HG02943 (cell line): ENCODE results near the gene FGF22.
"Not testable (repeated sequence)": the region's sequence is repeated elsewhere in the genome, so short reads cannot be mapped to it uniquely, and the experiment has no call there.

Experiments used
- ATAC-seq: cut with Tn5 transposase; IDR thresholded peaks from one replicate; pipeline ENCODE4 v1.9.1; 2021; ENCODE audit warnings: mild to moderate bottlenecking, low read depth, moderate library complexity; ENCODE audit not compliant: unreplicated experiment

The FGF22 gene

DNA sequence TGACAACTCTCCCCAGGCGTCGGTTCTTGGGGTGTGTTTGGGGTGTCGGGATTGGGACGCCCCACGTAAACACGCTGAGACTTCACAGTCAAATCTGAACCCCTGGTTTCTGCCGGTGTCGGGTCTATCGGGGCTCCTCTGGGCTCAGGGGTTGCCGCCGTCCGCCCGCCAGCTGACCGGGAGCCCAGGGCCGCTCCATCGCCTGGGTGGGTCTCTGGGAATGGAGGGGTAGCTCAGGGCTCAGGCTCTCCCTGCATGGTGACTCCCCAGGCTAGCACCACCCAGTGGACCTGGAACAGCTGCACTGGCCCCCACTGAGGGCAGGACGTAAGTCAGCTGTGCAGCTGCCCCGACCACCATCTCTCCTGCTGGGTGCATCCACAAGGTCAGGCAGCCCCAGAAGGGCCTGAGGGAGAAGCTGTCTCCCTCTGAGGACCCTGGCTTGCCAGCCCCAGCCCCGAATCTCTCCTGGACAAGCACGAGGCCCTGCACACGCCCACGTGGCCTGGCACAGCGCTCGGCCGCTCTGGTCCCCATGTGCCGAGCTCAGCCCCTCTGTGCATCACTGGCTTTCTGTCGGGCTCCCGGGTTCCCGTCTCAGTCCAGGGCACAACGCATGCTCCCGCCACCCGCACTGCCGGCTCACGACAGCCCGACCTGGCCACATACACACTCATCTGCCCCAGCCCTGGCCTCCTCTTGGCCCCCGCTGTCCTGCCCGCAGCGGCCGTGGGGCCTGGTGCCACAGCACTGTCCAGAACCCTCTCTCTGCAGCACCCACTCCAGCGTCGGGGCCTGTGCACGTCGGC lies 17.3 kb downstream of the FGF22 start:
- no peak for ATAC-seq

DNA sequence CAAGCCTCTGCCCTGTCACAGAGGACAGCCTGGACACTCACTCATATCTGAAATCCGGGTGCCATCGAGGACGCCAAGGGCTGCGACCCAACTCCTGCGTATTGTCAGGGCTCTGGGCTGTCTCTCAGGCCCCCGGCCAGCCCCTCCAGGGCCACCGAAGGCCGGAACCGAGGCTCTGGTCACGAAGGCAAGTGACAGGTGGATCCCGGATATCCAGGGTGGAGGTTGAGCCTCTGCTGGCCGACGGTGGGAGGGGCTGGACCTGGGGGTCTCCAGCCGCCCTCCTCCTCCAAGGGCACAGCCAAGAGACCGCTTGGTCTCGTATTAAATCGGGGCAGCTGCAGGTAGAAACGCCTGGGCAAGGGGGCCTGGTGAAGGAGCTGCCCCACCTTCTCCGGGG lies 17.9 kb downstream of the FGF22 start:
- ATAC-seq = no peak

DNA sequence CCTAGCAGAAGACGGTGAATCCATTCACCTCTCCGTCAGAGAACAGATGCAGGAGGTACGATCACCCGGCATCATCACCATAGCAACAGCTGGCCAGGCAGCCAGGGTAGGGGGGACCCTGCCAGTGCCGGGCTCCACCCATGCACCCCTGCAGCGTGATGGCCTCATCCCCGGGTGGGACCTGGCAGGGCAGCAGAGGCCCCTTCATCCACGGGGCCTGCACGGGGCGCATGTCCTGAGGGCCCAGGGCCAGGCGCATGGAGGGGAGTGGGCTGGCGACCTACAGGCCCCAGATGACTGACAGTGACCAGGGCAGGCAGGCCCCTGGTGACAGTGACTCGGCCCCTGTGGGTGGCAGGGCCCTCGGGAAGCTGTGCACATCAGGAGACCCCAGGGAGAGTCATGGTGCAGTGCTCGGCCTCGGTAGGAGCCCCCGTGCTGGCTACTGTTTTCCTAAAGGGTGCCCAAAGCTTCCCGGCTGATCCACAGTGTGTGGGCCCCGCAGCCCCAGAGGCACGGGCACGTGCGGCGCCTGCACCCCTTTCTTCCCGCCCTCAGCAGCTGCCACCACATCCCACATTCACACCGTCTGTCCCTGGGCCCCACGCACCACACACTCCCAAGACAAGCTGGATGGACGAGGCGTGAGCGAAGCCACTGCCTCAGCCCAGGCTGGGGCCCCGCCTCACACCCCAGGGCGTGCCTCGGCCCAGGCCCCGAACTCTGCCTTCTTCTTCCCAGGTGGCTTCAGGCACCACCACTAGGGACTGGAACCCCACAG lies 18.6 kb downstream of the FGF22 start:
- ATAC-seq = no peak

DNA sequence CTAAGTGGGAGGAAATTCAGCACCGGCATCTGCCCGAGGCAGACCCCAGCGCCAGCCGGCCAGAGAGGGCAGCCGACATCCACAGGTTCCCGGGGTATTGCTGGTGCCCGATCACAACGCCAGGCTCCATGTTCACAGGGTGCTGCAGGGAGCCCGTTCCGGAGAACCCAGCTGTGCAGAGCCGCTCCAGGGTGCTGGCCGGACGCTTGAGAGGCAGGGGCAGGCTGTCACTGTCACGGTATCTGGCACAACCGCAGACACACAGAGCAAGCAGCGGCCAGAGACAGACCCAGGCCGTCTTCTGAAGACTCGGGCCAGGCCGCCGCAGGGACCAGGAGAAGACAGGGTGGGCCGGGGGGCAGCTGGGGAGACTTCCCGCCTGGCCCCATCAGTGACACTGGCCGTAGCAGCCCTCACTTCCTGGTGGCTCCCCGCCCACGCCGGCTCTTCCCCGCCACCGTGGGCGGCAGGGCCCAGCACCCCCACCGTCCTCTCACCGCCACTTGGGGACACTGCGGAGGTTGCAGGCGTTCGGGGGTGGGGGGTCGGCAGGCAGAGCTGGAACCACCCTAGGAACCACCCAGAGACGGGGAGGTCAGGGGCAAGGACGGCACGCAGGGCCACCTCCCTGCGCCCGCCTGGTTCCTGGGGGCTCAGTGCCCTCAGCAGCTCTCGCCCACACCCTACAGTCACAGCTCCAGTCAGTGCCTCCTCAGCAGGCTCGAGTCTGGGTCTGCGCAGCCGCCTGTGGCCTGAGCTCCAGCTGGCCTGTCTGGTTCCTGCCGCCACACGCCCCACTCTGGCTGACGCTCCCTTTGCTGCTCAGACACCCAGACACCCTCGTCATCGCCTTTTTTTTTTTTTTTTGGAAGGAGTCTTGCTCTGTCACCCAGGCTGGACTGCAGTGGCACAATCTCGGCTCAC lies 19.5 kb downstream of the FGF22 start:
- no peak for ATAC-seq

DNA sequence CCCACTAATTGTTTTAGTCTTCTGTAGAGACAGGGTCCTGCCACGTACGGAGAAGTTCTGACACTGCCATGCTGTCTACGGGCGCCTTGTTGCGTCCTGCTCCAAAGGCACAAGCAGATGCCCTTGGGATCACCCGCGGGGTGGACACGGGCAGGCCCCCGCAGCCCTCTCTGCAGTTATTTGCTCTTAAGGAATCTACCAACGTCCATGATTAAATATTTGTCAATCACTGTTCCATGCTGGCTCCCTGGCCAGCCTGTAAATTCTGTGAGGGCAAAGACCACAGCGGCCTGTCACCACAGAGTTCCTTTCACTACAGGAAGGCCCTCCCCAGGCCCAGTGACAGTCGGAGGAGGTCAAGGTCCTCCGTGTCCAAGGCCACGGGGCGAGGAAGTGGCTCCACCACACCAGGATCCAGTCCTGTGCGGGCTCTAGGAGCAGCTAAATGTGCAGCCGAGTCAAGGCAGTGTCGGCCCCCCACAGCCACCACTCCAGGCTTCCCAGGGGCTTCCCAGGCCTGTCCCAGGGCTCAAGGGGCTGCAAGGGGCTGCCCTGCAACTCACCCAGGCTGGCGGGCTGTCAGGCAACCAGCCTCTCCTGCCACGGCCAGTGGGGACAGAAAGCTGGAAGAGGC lies 21.2 kb downstream of the FGF22 start:
- ATAC-seq = no peak

DNA sequence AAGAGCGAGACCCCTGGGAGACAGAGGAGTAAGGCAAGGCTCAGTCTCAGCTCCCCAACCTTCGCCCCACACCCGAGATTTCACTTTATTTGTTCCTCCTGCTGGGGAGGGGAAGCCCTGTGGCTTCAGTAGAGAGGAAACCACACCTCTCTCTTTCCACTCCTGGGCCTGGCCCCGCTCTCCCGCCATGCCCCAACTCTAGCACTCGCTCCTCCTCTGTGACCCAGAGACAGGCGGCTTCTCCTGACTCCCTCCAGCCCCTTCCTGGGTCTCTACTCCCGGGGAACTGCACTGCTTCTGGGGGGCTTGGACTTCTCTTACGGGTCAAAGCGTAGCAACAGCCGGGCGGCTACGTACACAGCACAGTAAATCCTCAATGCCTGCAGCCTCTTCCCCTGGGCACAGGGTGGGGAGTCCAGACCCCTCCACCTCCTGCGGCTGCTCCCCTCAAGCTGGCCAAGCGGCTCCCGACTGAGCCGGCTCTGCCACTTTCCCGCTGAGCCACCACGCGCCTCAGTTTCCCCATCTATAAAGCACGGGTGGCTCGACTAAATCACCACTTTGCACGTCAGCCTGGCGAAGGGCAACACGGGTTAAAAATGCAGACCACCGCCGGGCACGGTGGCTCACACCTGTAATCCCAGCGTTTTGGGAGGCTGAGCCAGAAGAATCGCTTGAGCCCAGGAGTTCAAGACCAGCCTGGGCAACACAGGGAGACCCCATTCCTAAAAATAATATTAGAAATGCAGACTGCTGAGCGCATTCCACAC lies 21.9 kb downstream of the FGF22 start:
- no peak for ATAC-seq

DNA sequence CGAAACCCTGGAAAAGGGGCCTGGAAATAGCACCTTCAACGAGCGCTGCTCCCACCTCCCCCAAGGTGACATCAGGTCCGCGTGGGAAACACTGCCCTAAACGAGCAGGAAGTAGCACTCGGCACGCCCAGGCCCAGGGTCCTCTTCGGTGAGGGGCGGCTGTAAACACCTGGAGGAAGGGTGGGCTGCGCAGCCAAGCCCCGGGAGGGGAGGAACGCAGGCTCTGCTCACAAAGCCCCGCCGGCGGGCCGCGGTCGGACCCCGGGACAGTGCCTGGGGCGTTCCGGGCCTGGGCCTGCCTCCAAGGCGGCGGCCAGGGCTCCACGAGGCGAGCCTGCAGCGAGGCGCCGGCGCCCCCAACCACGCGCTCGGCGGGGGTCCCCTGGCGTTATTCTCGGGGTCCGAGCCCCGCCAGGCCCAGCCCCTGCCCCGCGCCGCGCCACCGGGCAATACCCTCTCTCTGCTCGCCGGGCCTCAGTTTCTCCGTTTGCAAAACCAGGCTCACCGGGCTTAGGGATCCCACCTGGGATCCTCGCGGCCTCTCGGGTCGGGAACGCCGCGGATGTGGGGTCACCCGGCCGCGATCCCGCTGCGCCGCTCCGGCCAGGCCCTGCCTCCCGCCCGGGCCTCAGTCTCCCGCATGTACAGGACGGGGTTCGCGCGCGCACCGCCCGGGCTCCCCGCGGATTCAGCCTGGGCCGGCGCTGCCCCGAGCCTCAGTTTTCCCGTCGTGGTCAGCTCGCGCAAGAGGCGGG lies 22.7 kb downstream of the FGF22 start:
- peak; percentile 4 for ATAC-seq

DNA sequence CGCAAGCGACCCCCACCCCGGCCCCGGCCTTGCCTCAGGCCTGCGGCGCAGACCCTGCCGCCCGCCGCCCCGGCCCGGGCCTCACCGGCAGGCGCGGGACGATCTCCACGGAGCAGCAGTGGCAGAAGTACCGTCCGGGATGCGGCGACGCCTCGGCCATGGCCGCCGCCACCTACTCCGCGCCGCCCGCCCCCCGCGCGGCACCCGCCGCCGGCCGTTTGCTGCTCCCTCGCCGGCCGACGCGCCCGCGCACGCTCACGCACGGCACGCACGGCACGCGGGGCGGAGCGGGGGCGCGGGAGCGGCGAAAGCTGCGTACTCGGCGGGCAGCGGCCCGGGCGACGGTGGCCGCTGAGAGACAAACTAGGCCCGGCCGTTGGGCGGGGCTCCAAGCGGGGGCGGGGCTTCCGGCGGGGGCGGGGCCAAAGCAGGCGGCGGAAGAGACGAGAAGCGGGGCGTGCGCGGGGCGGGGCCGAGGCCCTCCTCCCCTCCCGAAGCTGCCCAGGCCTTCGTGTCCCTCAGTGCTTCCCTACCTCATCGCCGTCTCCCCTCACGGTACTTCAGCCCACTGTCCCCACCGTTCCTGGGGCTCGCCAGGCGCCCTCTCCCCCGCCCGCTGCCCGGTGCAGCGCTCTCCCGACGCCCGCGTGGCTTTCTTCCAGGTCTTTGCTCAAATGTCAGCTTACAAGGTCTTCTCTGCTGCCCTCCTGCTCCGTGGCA lies 23.4 kb downstream of the FGF22 start, which contains the start of gene RNF126:
TSS of gene RNF126 (minus strand) at position 253 of the 720 bp plus-strand sequence. CDS start at position 160, 93 bp downstream.
- ATAC-seq = peak; percentile 52

DNA sequence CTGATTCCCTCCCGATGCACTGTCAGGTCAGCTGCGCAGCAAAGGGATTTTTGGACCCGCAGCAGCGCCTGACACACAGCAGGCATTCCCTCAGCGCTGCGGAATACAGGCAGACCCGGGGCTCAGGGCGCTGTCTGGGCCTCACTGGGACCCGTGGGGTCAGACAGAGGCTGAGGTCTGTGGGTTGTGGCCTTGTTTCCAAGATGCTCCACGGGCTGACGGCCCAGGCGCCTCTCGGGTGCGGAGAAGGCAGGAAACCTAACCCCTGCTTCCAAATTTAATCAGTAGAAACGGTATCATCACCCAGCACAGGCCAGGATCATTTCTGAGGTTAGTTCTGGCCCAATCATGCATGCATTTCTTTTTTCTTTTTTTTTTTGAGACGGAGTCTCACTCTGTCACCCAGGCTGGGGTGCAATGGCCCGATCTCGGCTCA lies 24.0 kb downstream of the FGF22 start:
- no peak for ATAC-seq

DNA sequence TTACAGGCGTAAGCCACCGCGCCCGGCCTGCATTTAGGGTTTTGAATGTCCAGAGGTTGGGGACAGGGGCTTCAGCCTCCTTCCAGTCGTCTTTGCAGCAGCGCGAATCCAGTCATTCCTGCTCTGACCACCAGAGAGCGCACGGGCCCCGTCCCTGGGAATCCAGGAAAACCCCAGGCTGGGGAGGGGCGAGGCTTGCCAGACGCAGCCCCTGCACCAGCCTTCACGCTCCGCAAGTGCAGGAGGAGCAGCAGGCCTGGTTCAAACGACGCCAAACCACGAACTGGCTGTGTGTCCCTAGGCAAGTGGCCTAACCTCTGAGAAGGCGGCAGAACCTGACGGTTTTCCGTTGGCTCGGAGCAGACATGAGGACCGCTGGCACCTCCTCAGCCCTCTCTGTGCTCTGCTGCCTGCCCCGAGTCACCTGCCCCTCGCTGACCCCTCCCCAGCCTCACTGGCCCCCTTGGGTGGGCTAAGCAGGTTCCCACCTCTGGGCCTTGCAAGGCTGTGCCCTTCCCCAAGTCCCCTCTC lies 25.3 kb downstream of the FGF22 start:
- ATAC-seq = no peak

DNA sequence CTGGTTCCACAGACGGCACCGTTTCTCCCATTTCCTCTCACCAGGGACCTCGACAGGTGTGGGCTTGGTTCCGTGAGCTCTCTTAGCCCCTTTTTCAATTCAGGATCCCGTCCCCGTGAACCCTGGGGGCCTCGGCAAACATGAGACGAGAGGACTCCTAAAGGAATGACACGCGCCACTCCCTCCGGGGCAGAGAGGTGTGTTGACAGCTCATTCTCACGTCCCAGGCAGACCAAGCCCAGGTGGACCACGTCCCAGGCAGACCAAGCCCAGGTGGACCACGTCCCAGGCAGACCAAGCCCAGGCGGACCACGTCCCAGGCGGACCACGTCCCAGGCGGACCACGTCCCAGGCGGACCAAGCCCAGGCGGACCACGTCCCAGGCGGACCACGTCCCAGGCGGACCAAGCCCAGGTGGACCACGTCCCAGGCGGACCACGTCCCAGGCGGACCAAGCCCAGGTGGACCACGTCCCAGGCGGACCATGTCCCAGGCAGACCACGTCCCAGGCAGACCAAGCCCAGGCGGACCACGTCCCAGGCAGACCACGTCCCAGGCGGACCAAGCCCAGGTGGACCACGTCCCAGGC lies 27.4 kb downstream of the FGF22 start:
- ATAC-seq = not testable (repeated sequence)

DNA sequence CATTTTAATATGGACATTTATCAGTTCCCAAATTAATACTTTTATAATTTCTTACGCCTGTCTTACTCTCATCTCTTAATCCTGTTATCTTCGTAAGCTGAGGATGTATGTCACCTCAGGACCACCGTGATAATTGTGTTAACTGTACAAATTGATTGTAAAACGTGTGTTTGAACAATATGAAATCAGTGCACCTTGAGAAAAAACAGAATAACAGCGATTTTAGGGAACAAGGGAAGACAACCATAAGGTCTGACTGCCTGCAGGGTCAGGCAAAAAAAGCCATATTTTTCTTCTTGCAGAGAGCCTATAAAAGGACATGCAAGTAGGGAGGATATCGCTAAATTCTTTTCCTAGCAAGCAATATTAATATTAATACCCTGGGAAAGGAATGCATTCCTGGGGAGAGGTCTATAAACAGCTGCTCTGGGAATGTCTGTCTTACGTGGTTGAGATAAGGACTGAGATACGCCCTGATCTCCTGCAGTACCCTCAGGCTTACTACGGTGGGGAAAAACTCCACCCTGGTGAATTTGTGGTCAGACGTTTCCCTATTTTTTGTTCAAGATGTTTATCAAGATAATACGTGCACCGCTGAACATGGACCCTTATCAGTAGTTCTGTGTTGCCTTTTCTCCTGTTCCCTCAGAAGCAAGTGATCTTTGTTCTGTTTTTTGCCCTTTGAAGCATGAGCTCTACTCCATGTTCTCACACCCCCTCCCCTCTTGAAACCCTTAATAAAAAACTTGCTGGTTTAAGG lies 29.2 kb downstream of the FGF22 start:
- ATAC-seq = not testable (repeated sequence)

DNA sequence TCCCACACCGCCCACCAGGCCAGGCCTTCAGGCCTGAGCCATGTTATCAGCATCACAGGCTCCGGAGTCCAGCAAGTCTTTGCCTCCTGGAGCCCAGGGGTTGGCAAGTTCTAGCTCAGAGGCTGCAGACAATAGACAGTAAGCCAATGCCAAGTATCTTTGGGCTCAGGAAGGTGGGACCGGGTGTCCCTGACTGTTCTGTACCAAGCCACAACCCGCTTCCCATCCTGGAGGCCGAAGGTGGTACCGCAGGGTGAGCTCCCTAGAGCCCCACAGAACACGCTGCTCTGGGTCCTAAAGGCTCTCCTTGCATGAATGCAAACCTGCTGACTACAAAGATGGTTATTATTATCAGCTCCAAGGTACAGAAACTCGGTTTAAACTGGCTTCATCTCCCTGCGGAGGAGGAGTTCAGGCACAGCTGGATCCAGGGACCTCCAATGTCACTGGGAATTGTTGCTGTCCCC lies 31.0 kb downstream of the FGF22 start:
- no peak for ATAC-seq

DNA sequence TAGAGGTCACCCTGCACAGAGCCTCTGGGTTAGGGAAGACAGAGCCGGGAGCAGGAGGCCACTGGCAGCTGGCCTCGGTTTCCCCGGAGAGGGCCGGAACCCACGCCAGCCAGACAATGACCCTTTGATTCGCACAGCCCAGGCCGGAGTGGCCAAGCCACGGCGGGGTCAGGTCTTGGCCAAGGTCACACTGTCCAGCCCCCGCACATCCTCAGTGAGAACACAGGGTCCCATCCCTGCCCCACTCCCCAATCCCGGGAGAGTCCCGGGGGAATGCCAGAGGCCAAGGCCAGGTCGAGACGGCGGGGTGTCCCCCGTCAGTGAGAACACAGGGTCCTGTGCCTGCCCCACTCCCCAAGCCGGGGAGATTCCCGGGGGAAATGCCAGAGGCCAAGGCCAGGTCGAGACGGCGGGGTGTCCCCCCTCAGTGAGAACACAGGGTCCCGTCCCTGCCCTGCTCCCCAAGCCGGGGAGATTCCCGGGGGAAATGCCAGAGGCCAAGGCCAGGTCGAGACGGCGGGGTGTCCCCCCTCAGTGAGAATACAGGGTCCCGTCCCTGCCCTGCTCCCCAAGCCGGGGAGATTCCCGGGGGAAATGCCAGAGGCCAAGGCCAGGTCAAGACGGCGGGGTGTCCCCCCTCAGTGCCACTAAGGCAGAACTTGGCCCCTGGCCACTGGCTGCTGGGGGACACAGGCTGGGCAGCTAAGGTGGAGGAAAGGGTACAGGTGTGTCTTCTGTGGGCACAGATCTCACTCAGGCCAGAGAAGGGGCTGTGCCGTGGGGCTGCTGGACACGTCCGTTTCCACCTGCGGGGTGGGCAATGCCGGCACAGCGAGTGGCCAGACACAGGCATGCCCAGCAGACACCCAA lies 34.8 kb downstream of the FGF22 start:
- ATAC-seq = no peak

DNA sequence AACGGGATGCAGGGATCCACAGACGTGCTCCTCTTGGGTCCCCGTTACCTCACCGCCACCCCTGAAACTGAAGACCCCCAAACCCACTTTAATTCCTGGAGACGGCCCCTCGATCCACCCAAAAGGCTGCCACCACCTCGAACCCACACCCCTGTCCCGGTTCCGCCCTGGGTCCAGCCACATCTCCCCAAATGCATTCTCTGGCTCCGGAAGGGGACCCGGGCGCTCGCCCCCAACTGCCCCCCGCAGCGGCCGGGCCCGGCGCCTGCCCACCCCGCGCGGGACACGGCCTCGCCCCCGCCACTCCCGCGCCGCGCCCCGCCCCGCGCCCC lies 36.3 kb downstream of the FGF22 start:
- no peak for ATAC-seq
